ENCODE measurements around the gene CRISPLD2.

CRISPLD2 gene

GRCh38 chr16:84892097-84892496, 72.3 kb downstream of the CRISPLD2 start:
- Histone ChIP-seq H3K18ac (ENCODE audit: low read length) (peak overlapping the region; percentile 70), H3K27me3 (ENCODE audit: control insufficient read depth in 3 of 3, insufficient read depth in 3 of 3, low read depth in 1 of 3, low read length in 3 of 3) (no peaks in the 10 kb centered on the region), H4K8ac (ENCODE audit: low read depth, low read length) (no peak overlapping the region), H2BK15ac (ENCODE audit: low read length) (peak overlapping the region; percentile 20), H3K23ac (ENCODE audit: low read depth, low read length, poor library complexity) (no peak overlapping the region), H2BK120ac (ENCODE audit: low read depth, low read length) (no peak overlapping the region), H3K4me1 (ENCODE audit: control insufficient read depth in 2 of 2, insufficient read depth in 1 of 2, low read depth in 1 of 2, low read length in 2 of 2) (peaks cover 0 to 2% of the 10 kb centered on the region in 2 donors), H2AK5ac (ENCODE audit: low read depth, low read length) (peak overlapping the region; percentile 6), H3K14ac (ENCODE audit: low read length) (no peak overlapping the region), H2BK12ac (ENCODE audit: low read length) (no peak overlapping the region), H4K91ac (ENCODE audit: low read depth, low read length, poor library complexity) (no peak overlapping the region), H3K36me3 (replicated peaks in 1 of 2; ENCODE audit: control insufficient read depth in 2 of 2, insufficient read depth in 2 of 2, low read length in 2 of 2) (no peaks in the 10 kb centered on the region), H3K9ac (ENCODE audit: low read depth, low read length, poor library complexity) (no peak overlapping the region), H2BK5ac (ENCODE audit: low read length) (no peak overlapping the region), H3K9me3 (replicated peaks in 1 of 2; ENCODE audit: control insufficient read depth in 2 of 2, insufficient read depth in 1 of 2, low read depth in 1 of 2, low read length in 2 of 2) (peaks cover 0 to 4% of the 10 kb centered on the region in 2 donors), H3K4ac (ENCODE audit: low read length) (no peak overlapping the region), H2AFZ (ENCODE audit: low read length) (no peak overlapping the region), H3K79me1 (ENCODE audit: low read depth, low read length) (no peaks in the 10 kb centered on the region), H3K27ac (replicated peaks; ENCODE audit: low read length) (no peak overlapping the region), H3K4me3 (ENCODE audit: low read length in 2 of 2) (no peak overlapping the region), H3K4me2 (ENCODE audit: insufficient read depth, low read length, poor library complexity, severe bottlenecking) (no peak overlapping the region)
- DNase-seq (ENCODE audit: low spot score): no peak
- no CpG with 5 or more reads among the region's 10 CpGs for WGBS, 2 donors (ENCODE audit: extremely low coverage in 2 of 2, insufficient read length in 2 of 2, insufficient replicate concordance in 1 of 2)

DNA sequence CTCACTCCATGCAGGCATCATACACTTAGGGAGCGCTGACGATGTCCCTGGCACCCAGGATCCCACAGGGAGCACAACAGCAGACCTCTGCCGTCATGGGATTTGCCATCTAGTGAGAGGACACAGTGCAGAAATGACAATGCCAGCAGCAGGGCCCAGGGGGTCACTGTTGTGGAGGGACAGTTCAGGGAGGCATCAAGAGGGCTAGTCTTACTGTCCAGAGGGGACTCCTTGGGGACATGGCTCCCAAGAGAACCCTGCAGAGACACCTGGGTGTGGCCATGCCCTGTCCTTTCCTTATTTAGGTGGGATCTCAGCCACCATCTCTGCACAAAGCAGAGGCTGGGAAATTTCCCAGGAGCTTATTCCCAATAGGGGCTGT, 73.7 kb downstream of the CRISPLD2 start:
- no peaks in the 10 kb centered on the region for H3K27me3 ChIP-seq (ENCODE audit: control insufficient read depth in 3 of 3, insufficient read depth in 3 of 3, low read depth in 1 of 3, low read length in 3 of 3)
- H4K8ac ChIP-seq (ENCODE audit: low read depth, low read length): no peak overlapping the region
- no peaks in the 10 kb centered on the region for H3K79me1 ChIP-seq (ENCODE audit: low read depth, low read length)
- H2BK15ac ChIP-seq (ENCODE audit: low read length): peak overlapping the region; percentile 62
- H3K9ac ChIP-seq (ENCODE audit: low read depth, low read length, poor library complexity): no peak overlapping the region
- no peak overlapping the region for H3K18ac ChIP-seq (ENCODE audit: low read length)
- peaks cover 0 to 2% of the 10 kb centered on the region in 2 donors for H3K4me1 ChIP-seq (ENCODE audit: control insufficient read depth in 2 of 2, insufficient read depth in 1 of 2, low read depth in 1 of 2, low read length in 2 of 2)
- H3K4ac ChIP-seq (ENCODE audit: low read length): no peak overlapping the region
- H2AK5ac ChIP-seq (ENCODE audit: low read depth, low read length): peak overlapping the region; percentile 49
- WGBS, 2 donors (ENCODE audit: extremely low coverage in 2 of 2, insufficient read length in 2 of 2, insufficient replicate concordance in 1 of 2): no CpG with 5 or more reads among the region's 3 CpGs
- peak overlapping the region; percentile 21 for H2BK5ac ChIP-seq (ENCODE audit: low read length)
- DNase-seq (ENCODE audit: low spot score): no peak
- H3K14ac ChIP-seq (ENCODE audit: low read length): no peak overlapping the region
- H3K23ac ChIP-seq (ENCODE audit: low read depth, low read length, poor library complexity): no peak overlapping the region
- H4K91ac ChIP-seq (ENCODE audit: low read depth, low read length, poor library complexity): no peak overlapping the region
- H2AFZ ChIP-seq (ENCODE audit: low read length): no peak overlapping the region
- no peak overlapping the region for H2BK120ac ChIP-seq (ENCODE audit: low read depth, low read length)
- H2BK12ac ChIP-seq (ENCODE audit: low read length): no peak overlapping the region
- H3K4me3 ChIP-seq (ENCODE audit: low read length in 2 of 2): no peak overlapping the region
- no peak overlapping the region for H3K27ac ChIP-seq (replicated peaks; ENCODE audit: low read length)
- no peak overlapping the region for H3K4me2 ChIP-seq (ENCODE audit: insufficient read depth, low read length, poor library complexity, severe bottlenecking)
- no peaks in the 10 kb centered on the region for H3K36me3 ChIP-seq (replicated peaks in 1 of 2; ENCODE audit: control insufficient read depth in 2 of 2, insufficient read depth in 2 of 2, low read length in 2 of 2)
- H3K9me3 ChIP-seq (replicated peaks in 1 of 2; ENCODE audit: control insufficient read depth in 2 of 2, insufficient read depth in 1 of 2, low read depth in 1 of 2, low read length in 2 of 2): peaks cover 0 to 4% of the 10 kb centered on the region in 2 donors

DNA sequence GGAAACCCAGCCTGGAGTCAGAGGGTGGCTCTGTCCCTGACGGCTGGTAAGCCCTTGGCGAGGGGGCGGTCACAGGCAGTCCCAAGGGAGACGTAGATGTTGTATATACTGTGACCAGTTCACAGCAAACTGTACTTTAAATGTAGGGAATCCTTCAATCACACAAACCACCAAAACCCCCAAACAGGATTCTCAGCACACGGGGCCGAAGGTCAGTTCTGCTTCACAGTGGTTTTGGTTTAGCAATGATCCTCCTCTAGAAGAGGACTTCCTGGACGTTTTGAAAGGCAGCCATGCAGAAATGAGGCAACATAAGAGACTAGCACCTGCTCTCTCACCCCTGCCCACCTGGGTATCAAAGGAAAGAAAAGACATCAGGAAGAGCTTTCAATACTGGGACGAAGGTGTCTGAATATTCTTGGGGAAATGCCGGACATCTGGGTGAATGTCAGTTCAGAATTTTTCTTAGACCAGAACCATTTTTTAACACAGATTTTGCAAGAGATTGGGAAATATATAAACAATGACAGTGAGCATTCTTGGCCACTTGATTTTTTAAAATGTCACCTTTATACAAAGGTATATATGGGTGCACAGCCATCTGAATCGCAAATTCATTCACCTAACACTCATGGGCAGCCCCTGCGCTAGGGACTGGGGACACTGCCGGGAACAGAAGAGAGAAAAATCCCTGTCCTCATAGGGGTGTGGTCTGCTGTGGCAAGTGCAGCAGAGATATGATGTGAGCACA, 74.2 kb downstream of the CRISPLD2 start:
- H3K23ac ChIP-seq (ENCODE audit: low read depth, low read length, poor library complexity): no peak overlapping the region
- H3K36me3 ChIP-seq (replicated peaks in 1 of 2; ENCODE audit: control insufficient read depth in 2 of 2, insufficient read depth in 2 of 2, low read length in 2 of 2): no peaks in the 10 kb centered on the region
- no peak overlapping the region for H3K4me2 ChIP-seq (ENCODE audit: insufficient read depth, low read length, poor library complexity, severe bottlenecking)
- peak overlapping the region; percentile 31 for H2AFZ ChIP-seq (ENCODE audit: low read length)
- no peak overlapping the region for H2BK120ac ChIP-seq (ENCODE audit: low read depth, low read length)
- no peak overlapping the region for H3K14ac ChIP-seq (ENCODE audit: low read length)
- H2BK5ac ChIP-seq (ENCODE audit: low read length): peak overlapping the region; percentile 21
- no peak overlapping the region for H3K18ac ChIP-seq (ENCODE audit: low read length)
- no peak overlapping the region for H2BK15ac ChIP-seq (ENCODE audit: low read length)
- no peak overlapping the region for H3K4ac ChIP-seq (ENCODE audit: low read length)
- H2BK12ac ChIP-seq (ENCODE audit: low read length): no peak overlapping the region
- no peaks in the 10 kb centered on the region for H3K27me3 ChIP-seq (ENCODE audit: control insufficient read depth in 3 of 3, insufficient read depth in 3 of 3, low read depth in 1 of 3, low read length in 3 of 3)
- H4K8ac ChIP-seq (ENCODE audit: low read depth, low read length): no peak overlapping the region
- no CpG with 5 or more reads among the region's 12 CpGs for WGBS, 2 donors (ENCODE audit: extremely low coverage in 2 of 2, insufficient read length in 2 of 2, insufficient replicate concordance in 1 of 2)
- peaks cover 0 to 4% of the 10 kb centered on the region in 2 donors for H3K9me3 ChIP-seq (replicated peaks in 1 of 2; ENCODE audit: control insufficient read depth in 2 of 2, insufficient read depth in 1 of 2, low read depth in 1 of 2, low read length in 2 of 2)
- DNase-seq (ENCODE audit: low spot score): no peak
- no peaks in the 10 kb centered on the region for H3K79me1 ChIP-seq (ENCODE audit: low read depth, low read length)
- H4K91ac ChIP-seq (ENCODE audit: low read depth, low read length, poor library complexity): no peak overlapping the region
- H3K4me1 ChIP-seq (ENCODE audit: control insufficient read depth in 2 of 2, insufficient read depth in 1 of 2, low read depth in 1 of 2, low read length in 2 of 2): peaks cover 0 to 2% of the 10 kb centered on the region in 2 donors
- no peak overlapping the region for H3K27ac ChIP-seq (replicated peaks; ENCODE audit: low read length)
- no peak overlapping the region for H3K4me3 ChIP-seq (ENCODE audit: low read length in 2 of 2)
- H3K9ac ChIP-seq (ENCODE audit: low read depth, low read length, poor library complexity): no peak overlapping the region
- H2AK5ac ChIP-seq (ENCODE audit: low read depth, low read length): no peak overlapping the region

DNA sequence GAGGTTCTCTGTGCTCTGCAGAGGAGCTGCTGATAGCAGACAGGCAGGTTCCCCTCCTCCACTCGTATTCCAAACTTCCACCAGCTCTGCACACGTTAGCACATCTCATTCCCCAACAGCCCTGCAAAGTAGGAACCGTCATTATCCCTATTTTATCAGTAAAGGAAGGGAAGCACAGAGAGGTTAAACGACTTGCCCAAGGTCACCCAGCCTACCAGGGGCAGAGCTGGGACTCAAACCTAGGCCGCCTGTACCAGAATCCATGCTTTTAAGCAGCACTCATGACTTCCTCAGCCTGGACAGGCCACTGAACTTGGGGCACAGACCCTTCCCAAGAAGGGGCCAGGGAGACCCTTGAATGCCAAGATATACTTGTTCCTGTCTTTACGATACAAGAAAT, 75.2 kb downstream of the CRISPLD2 start:
- no peak overlapping the region for H3K27ac ChIP-seq (replicated peaks; ENCODE audit: low read length)
- H3K23ac ChIP-seq (ENCODE audit: low read depth, low read length, poor library complexity): no peak overlapping the region
- peaks cover 0 to 6% (median 0%) of the 10 kb centered on the region in 3 experiments for H3K27me3 ChIP-seq (ENCODE audit: control insufficient read depth in 3 of 3, insufficient read depth in 3 of 3, low read depth in 1 of 3, low read length in 3 of 3)
- H3K9me3 ChIP-seq (replicated peaks in 1 of 2; ENCODE audit: control insufficient read depth in 2 of 2, insufficient read depth in 1 of 2, low read depth in 1 of 2, low read length in 2 of 2): peaks cover 0 to 4% of the 10 kb centered on the region in 2 donors
- H2AK5ac ChIP-seq (ENCODE audit: low read depth, low read length): no peak overlapping the region
- H3K4me2 ChIP-seq (ENCODE audit: insufficient read depth, low read length, poor library complexity, severe bottlenecking): no peak overlapping the region
- no CpG with 5 or more reads among the region's 6 CpGs for WGBS, 2 donors (ENCODE audit: extremely low coverage in 2 of 2, insufficient read length in 2 of 2, insufficient replicate concordance in 1 of 2)
- no peaks in the 10 kb centered on the region for H3K79me1 ChIP-seq (ENCODE audit: low read depth, low read length)
- H3K14ac ChIP-seq (ENCODE audit: low read length): no peak overlapping the region
- no peak overlapping the region for H4K8ac ChIP-seq (ENCODE audit: low read depth, low read length)
- H2BK12ac ChIP-seq (ENCODE audit: low read length): no peak overlapping the region
- H3K36me3 ChIP-seq (replicated peaks in 1 of 2; ENCODE audit: control insufficient read depth in 2 of 2, insufficient read depth in 2 of 2, low read length in 2 of 2): no peaks in the 10 kb centered on the region
- no peak overlapping the region for H3K9ac ChIP-seq (ENCODE audit: low read depth, low read length, poor library complexity)
- no peak overlapping the region for H4K91ac ChIP-seq (ENCODE audit: low read depth, low read length, poor library complexity)
- H2BK120ac ChIP-seq (ENCODE audit: low read depth, low read length): no peak overlapping the region
- no peak overlapping the region for H2BK5ac ChIP-seq (ENCODE audit: low read length)
- H3K4me1 ChIP-seq (ENCODE audit: control insufficient read depth in 2 of 2, insufficient read depth in 1 of 2, low read depth in 1 of 2, low read length in 2 of 2): peaks cover 0 to 2% of the 10 kb centered on the region in 2 donors
- H3K18ac ChIP-seq (ENCODE audit: low read length): no peak overlapping the region
- H3K4me3 ChIP-seq (ENCODE audit: low read length in 2 of 2): no peak overlapping the region
- H2BK15ac ChIP-seq (ENCODE audit: low read length): no peak overlapping the region
- H2AFZ ChIP-seq (ENCODE audit: low read length): no peak overlapping the region
- H3K4ac ChIP-seq (ENCODE audit: low read length): no peak overlapping the region
- no peak for DNase-seq (ENCODE audit: low spot score)
